ENCODE measurements around the gene DLG1. TPM values are rescaled to one million over a fixed set of nuclear protein-coding genes. Genes with fewer than 3 reads are reported as not detected.

DLG1 gene
- total and polyA plus RNA-seq, 12 donors, result 14.1 to 74.6 (median 58.4) TPM

- TF ChIP-seq CTCF (IDR thresholded peaks at IDR 0.05) (no peak), POLR2A (IDR thresholded peaks at IDR 0.05) (no peak)
- H3K27ac ChIP-seq, result peak overlapping the region in 2 of 5 donors; percentile 45 to 70
- intact Hi-C loops (cut with DNase I), result no loop called here
Measured at GRCh38 chr3:197031315-197032285, 266.8 kb downstream of the DLG1 start.

GRCh38 chr3:197030379-197031314 is 267.8 kb downstream of the DLG1 start:
- peak overlapping the region in 2 of 5 donors; percentile 45 to 70 for H3K27ac ChIP-seq
- peaks cover 32% of the 10 kb centered on the region for H3K27me3 ChIP-seq
- peak in 2 of 7 donors; percentile 32 to 62 for DNase-seq
- H3K4me1 ChIP-seq (replicated peaks in 1 of 2), result peaks cover 0 to 25% of the 10 kb centered on the region in 2 donors
- no peak overlapping the region for H3K4me3 ChIP-seq
- H3K36me3 ChIP-seq (replicated peaks in 1 of 2), result no peaks in the 10 kb centered on the region
- intact Hi-C loops (cut with DNase I), result no loop called here
- H3K9me3 ChIP-seq (replicated peaks in 1 of 3), result no peaks in the 10 kb centered on the region
- 82 to 91% (median 87%) methylated on average over 22 to 32 of the region's 33 CpGs for WGBS, 4 donors
- no peak for TF ChIP-seq CTCF (IDR thresholded peaks at IDR 0.05)
- no peak for TF ChIP-seq POLR2A (IDR thresholded peaks at IDR 0.05)

More at GRCh38 chr3:197031315-197032285, 266.8 kb downstream of the DLG1 start:
- Histone ChIP-seq H3K4me3 (no peak overlapping the region), H3K36me3 (replicated peaks in 1 of 2) (no peaks in the 10 kb centered on the region), H3K27me3 (peaks cover 28% of the 10 kb centered on the region), H3K9me3 (replicated peaks in 1 of 3) (no peaks in the 10 kb centered on the region), H3K4me1 (replicated peaks in 1 of 2) (peaks cover 0 to 25% of the 10 kb centered on the region in 2 donors)
- peak; percentile 93 to 98 (median 98) for DNase-seq
- WGBS, 4 donors, result 26 to 31% (median 28%) methylated on average over 12 of the region's 12 CpGs

GRCh38 chr3:197029511-197030167 is 268.8 kb downstream of the DLG1 start, which contains the start of gene MELTF:
Gene MELTF (minus strand): TSS chr3:197029817. CDS start chr3:197029702, 115 bp downstream.
- TF ChIP-seq CTCF (IDR thresholded peaks at IDR 0.05) (peak in 4 of 6 experiments; percentile 33 to 67 (median 55)), POLR2A (IDR thresholded peaks at IDR 0.05) (no peak)
- H3K27me3 ChIP-seq, result peaks cover 26% of the 10 kb centered on the region
- H3K4me1 ChIP-seq (replicated peaks in 1 of 2), result peaks cover 0 to 25% of the 10 kb centered on the region in 2 donors
- H3K27ac ChIP-seq, result peak within 1 kb of the TSS in 1 of 5 donors; percentile 70
- no peaks in the 10 kb centered on the region for H3K36me3 ChIP-seq (replicated peaks in 1 of 2)
- peak within 1 kb of the TSS in 1 of 4 donors; percentile 56 for H3K4me3 ChIP-seq
- no peaks in the 10 kb centered on the region for H3K9me3 ChIP-seq (replicated peaks in 1 of 3)
- DNase-seq, result peak in 3 of 7 donors; percentile 35 to 58 (median 44)
- intact Hi-C loops (cut with DNase I), result no loop called here
- WGBS, 4 donors, result 0 to 6% (median 2%) methylated on average over 8 to 60 of the region's 60 CpGs

All from adrenal gland (tissue), 12 donors.